DOHH2 (cell line): ENCODE measurements around the gene CDH6.

Experiments
- CTCF ChIP-seq: fragments of 200-600 bp; sonication (generic); IDR thresholded peaks from one replicate; pipeline ENCODE4 v1.5.1; 2014; ENCODE audit warnings: antibody characterized with exemption, mild to moderate bottlenecking, low read depth, low read length; ENCODE audit not compliant: poor library complexity, severe bottlenecking
- EZH2phosphoT487 ChIP-seq: fragments of 200-600 bp; sonication (generic); IDR thresholded peaks from 2 replicates; pipeline ENCODE4 v1.6.1; 2017; ENCODE audit warnings: borderline replicate concordance, mild to moderate bottlenecking, antibody characterized with exemption, low read length, moderate library complexity, mixed read lengths

GRCh38 chr5:31362931-31363568, 169.6 kb downstream of the CDH6 start:
- TF ChIP-seq CTCF = no peak
- no peak for TF ChIP-seq EZH2phosphoT487
